IPS-18a (cell line): Measurements from ENCODE around the gene FKBP2.
A peak's percentile ranks its signal among the peaks of the same experiment; 100 is the strongest.

Source experiments
- H3K27ac ChIP-seq: one replicate; pipeline ENCODE4 v1.5.1; 2013; ENCODE audit warnings: low read length
- H3K27me3 ChIP-seq: one replicate; pipeline ENCODE4 v1.6.1; 2013; ENCODE audit warnings: mild to moderate bottlenecking, low read length; ENCODE audit not compliant: control insufficient read depth, insufficient read depth
- H3K36me3 ChIP-seq: one replicate; pipeline ENCODE4 v1.6.1; 2013; ENCODE audit warnings: low read depth, low read length; ENCODE audit not compliant: control insufficient read depth
- H3K4me1 ChIP-seq: one replicate; pipeline ENCODE4 v1.6.1; 2013; ENCODE audit warnings: low read depth, low read length; ENCODE audit not compliant: control insufficient read depth
- H3K4me3 ChIP-seq: one replicate; pipeline ENCODE4 v1.5.1; 2013; ENCODE audit warnings: low read length
- H3K9ac ChIP-seq: one replicate; pipeline ENCODE4 v1.6.1; 2013; ENCODE audit warnings: mild to moderate bottlenecking, low read length, moderate library complexity
- H3K9me3 ChIP-seq: one replicate; pipeline ENCODE4 v1.6.1; 2013; ENCODE audit warnings: low read depth, low read length; ENCODE audit not compliant: control insufficient read depth

The FKBP2 gene

DNA sequence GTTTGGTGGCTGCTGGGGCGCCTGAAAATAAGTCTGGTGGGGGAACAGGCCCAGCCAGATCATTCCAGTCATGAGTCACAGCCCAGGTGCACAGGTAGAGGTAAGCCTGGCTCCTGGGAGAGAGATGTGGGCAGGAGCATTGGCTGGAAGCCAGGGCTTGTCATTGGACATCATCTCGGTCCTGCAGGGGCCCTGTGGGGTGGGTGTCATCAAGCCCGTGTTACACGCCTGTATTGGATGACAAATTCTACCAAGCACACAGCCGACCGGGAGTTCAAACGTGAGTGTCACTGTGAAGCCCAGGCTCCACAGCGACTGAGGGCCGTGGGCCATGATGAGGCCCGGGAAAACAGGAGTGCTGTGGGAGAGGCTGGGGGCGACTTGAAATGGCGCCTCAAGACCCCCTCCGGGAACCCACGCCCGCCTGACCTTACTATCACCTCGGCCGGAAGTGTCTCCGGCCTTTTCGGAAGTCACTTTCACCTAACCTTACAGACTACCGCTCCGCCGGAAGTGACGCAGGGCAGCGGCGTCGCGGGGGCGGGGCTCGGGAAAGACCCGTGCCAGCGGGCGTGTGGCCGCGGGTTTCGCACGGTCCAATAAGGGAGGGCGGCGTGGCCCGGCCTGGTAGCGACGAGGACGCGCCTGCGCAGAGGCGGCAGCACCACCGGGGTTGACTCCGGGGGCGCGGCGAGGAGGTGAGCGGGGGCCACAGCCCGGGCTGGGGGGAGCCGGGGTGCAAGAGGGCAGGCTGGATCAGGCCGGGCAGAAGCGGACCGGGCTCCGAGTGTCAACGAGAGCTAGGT lies at the start of gene FKBP2:
FKBP2 (plus strand) TSS at position 661 of the 806 bp plus-strand sequence. CDS start 1,293 bp downstream, outside the sequence.
- H3K9ac ChIP-seq = peak within 1 kb of the TSS; percentile 80
- H3K4me1 ChIP-seq = no peaks in the 10 kb centered on the region

DNA sequence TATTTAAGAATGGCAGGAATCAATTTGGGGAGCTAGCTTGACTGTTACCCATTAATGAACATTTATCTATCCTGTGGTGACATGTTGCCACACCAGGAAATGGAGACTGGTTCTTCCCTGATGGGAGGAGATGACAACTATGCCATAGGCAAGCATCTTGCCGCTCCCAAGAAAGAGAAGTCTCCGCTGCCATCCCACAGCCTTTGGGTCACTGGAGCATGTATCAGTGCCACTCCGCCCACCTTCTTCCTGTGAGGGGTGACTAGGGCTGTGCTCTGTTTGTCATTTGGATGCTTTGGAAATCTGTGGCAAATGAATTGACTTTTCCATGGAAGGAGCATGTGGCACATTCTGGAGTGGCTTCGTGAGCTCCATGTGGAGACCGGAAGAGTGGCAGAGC lies 48.5 kb upstream of the FKBP2 start:
- peaks cover 4% of the 10 kb centered on the region for H3K4me1 ChIP-seq
- no peaks in the 10 kb centered on the region for H3K27me3 ChIP-seq
- H3K9me3 ChIP-seq = no peaks in the 10 kb centered on the region
- no peak overlapping the region for H3K9ac ChIP-seq
- no peak overlapping the region for H3K4me3 ChIP-seq
- no peak overlapping the region for H3K27ac ChIP-seq
- H3K36me3 ChIP-seq = peaks cover 58% of the 10 kb centered on the region

More for the DNA sequence above, at the start of gene FKBP2:
- peak within 1 kb of the TSS; percentile 66 for H3K4me3 ChIP-seq
- peaks cover 13% of the 10 kb centered on the region for H3K36me3 ChIP-seq
- no peaks in the 10 kb centered on the region for H3K27me3 ChIP-seq
- no peaks in the 10 kb centered on the region for H3K9me3 ChIP-seq
- H3K27ac ChIP-seq = peak within 1 kb of the TSS; percentile 49

- Histone ChIP-seq H3K9ac (no peak overlapping the region), H3K9me3 (no peaks in the 10 kb centered on the region), H3K4me3 (no peak overlapping the region), H3K27ac (no peak overlapping the region), H3K36me3 (peaks cover 84% of the 10 kb centered on the region), H3K27me3 (no peaks in the 10 kb centered on the region), H3K4me1 (no peaks in the 10 kb centered on the region)
Observed at GRCh38 chr11:64196626-64197025, 44.3 kb upstream of the FKBP2 start.

- H3K27me3 ChIP-seq = no peaks in the 10 kb centered on the region
- no peaks in the 10 kb centered on the region for H3K4me1 ChIP-seq
- H3K9ac ChIP-seq = no peak overlapping the region
- H3K36me3 ChIP-seq = peaks cover 87% of the 10 kb centered on the region
- no peaks in the 10 kb centered on the region for H3K9me3 ChIP-seq
- no peak overlapping the region for H3K4me3 ChIP-seq
- H3K27ac ChIP-seq = no peak overlapping the region
Observed at GRCh38 chr11:64198511-64198910, 42.4 kb upstream of the FKBP2 start.

GRCh38 chr11:64201543-64201942 lies 39.4 kb upstream of the FKBP2 start:
- Histone ChIP-seq H3K27me3 (no peaks in the 10 kb centered on the region), H3K9me3 (no peaks in the 10 kb centered on the region), H3K4me1 (no peaks in the 10 kb centered on the region), H3K4me3 (no peak overlapping the region), H3K36me3 (peaks cover 81% of the 10 kb centered on the region), H3K27ac (no peak overlapping the region), H3K9ac (no peak overlapping the region)

GRCh38 chr11:64202992-64203391 lies 37.9 kb upstream of the FKBP2 start:
- Histone ChIP-seq H3K36me3 (peaks cover 73% of the 10 kb centered on the region), H3K4me1 (no peaks in the 10 kb centered on the region), H3K27ac (no peak overlapping the region), H3K4me3 (no peak overlapping the region), H3K9ac (no peak overlapping the region), H3K27me3 (no peaks in the 10 kb centered on the region), H3K9me3 (no peaks in the 10 kb centered on the region)

- H3K36me3 ChIP-seq = peaks cover 68% of the 10 kb centered on the region
- no peaks in the 10 kb centered on the region for H3K27me3 ChIP-seq
- H3K4me3 ChIP-seq = no peak overlapping the region
Observed at GRCh38 chr11:64203421-64204079, 37.3 kb upstream of the FKBP2 start.

GRCh38 chr11:64204080-64204440 lies 36.8 kb upstream of the FKBP2 start:
- Histone ChIP-seq H3K4me1 (no peaks in the 10 kb centered on the region), H3K27me3 (no peaks in the 10 kb centered on the region), H3K4me3 (no peak overlapping the region), H3K36me3 (peaks cover 64% of the 10 kb centered on the region), H3K27ac (no peak overlapping the region), H3K9me3 (no peaks in the 10 kb centered on the region), H3K9ac (no peak overlapping the region)

More at GRCh38 chr11:64203421-64204079, 37.3 kb upstream of the FKBP2 start:
- H3K27ac ChIP-seq = no peak overlapping the region
- no peak overlapping the region for H3K9ac ChIP-seq
- H3K4me1 ChIP-seq = no peaks in the 10 kb centered on the region
- no peaks in the 10 kb centered on the region for H3K9me3 ChIP-seq

DNA sequence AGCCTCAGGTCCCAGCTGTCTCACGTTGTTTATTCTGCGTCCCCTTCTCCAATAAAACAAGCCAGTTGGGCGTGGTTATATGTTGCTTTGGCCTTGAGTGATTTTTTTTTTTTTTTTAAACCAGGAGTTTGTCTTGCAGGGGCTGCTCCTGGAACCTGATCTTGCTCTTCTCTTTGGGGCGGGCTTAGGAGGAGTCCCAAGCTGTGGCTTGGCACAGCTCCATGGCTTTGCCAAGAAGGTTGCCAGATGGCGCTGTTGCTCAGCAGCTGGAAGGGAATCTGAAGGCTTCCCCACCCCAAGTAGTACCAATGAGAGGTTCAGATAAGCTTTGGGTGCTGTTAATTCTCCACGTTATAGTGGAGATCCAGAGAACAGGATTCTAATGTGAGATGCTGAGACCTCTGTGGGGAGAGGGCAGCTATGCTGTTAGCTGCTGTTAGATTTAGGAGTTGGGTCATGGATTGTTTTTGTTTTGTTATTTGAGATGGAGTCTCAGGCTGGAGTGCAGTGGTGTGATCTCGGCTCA lies 36.4 kb upstream of the FKBP2 start:
- Histone ChIP-seq H3K4me1 (no peaks in the 10 kb centered on the region), H3K4me3 (no peak overlapping the region), H3K9ac (no peak overlapping the region), H3K9me3 (no peaks in the 10 kb centered on the region), H3K36me3 (peaks cover 64% of the 10 kb centered on the region), H3K27ac (no peak overlapping the region), H3K27me3 (no peaks in the 10 kb centered on the region)

DNA sequence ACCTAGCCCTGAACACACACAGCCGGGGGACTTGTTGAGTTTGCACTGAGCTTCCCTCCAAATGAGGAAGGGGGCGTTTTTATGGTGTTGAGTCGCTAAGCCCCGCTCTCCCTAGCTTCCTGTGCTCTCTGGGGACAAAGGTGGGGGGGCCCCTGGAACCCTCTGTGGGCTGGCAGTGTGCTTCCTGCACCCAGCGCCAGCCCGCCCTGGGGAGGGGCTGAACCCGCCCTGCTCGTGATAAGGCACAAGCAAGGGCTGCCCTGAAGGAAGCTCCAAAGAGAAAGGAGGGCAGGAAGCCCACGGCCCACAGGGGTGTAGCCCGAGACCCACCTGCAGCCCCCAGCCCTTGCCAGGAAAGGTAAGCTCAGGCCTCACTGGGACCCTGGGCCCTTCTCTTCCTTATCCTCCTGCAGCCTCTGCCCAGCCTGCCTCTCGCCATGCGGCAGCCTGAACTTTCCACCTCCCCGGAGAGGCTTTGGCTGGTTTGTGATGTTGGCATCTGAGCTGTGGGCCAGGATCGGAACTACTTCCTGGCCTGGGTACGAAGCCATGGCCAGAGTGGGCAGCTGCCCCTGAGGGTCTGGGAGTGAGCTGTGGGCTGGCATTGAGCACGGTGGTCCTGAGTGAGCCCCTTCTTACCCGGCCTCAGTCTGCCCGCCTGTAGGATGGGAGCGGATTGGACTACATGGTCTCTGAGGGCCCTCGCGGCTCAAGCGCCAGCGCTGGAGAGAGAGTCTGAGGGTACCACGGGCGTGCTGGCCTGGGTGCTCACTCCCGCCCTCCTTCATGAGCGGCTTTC lies 34.2 kb upstream of the FKBP2 start, which contains the start of gene FERMT3:
FERMT3 (plus strand) TSS at position 265 of the 799 bp plus-strand sequence. CDS start 644 bp downstream, outside the sequence.
- H3K9me3 ChIP-seq = no peaks in the 10 kb centered on the region
- no peak within 1 kb of the TSS for H3K9ac ChIP-seq
- H3K36me3 ChIP-seq = peaks cover 43% of the 10 kb centered on the region
- no peaks in the 10 kb centered on the region for H3K4me1 ChIP-seq
- no peaks in the 10 kb centered on the region for H3K27me3 ChIP-seq
- H3K4me3 ChIP-seq = no peak within 1 kb of the TSS
- no peak within 1 kb of the TSS for H3K27ac ChIP-seq
